ENCODE data around the gene SLC5A11. TPM values are rescaled to one million over a fixed set of nuclear protein-coding genes. Genes with fewer than 3 reads are reported as not detected.

The SLC5A11 gene
- total RNA-seq, 1 experiment from 2014 or later = 0.47 TPM

GRCh38 chr16:24931091-24931490 is 85.3 kb downstream of the SLC5A11 start:
- ChIA-PET RAD21 (ENCODE audit: low non-redundant PET in 1 of 2, low total read pairs in 2 of 2, uncharacterized antibody in 2 of 2, unreplicated experiment in 2 of 2) (no interaction called here), POLR2A (no interaction called here), CTCF (interaction anchor here (2.4 kb wide), 1 partner anchor 25 kb away, joined by 6 read pairs; no protein-coding TSS in a partner anchor)
- no peak overlapping the region for H3K27ac ChIP-seq (ENCODE audit: low read depth, low read length)
- no TSS peak for BruUV-seq (replicated peaks)
- H3K4me1 ChIP-seq (ENCODE audit: control insufficient read depth in 1 of 2, insufficient read depth in 2 of 2, low read length in 2 of 2) = no peaks in the 10 kb centered on the region
- no peak overlapping the region for H3K9ac ChIP-seq (ENCODE audit: low read length)
- intact Hi-C loops (cut with micrococcal nuclease) = no loop called here
- no peak overlapping the region for H2AFZ ChIP-seq (ENCODE audit: low read depth, low read length, poor library complexity, severe bottlenecking)
- H3K79me2 ChIP-seq (ENCODE audit: insufficient read depth, low read length) = no peaks in the 10 kb centered on the region
- peaks cover 7 to 10% of the 10 kb centered on the region in 2 experiments; a peak in 3 of 4 replicates for H3K36me3 ChIP-seq (ENCODE audit: control insufficient read depth in 1 of 2, insufficient read depth in 2 of 2, low read length in 2 of 2)
- no peaks in the 10 kb centered on the region for H4K20me1 ChIP-seq (ENCODE audit: insufficient read depth)
- no peaks in the 10 kb centered on the region for H3K9me3 ChIP-seq (ENCODE audit: control insufficient read depth in 1 of 2, insufficient read depth in 1 of 2, low read depth in 1 of 2, low read length in 2 of 2)
- TF ChIP-seq TCF7L2 (IDR thresholded peaks at IDR 0.05; ENCODE audit: borderline replicate concordance, extremely low read depth, insufficient read depth, insufficient read length) (no peak), CTCF (IDR thresholded peaks at IDR 0.05 in 2 of 3, conservative IDR thresholded peaks at IDR 0.05 in 1 of 3; ENCODE audit: borderline replicate concordance in 1 of 3, insufficient read depth in 1 of 3, low read depth in 2 of 3, low read length in 2 of 3) (no peak), ZFX (IDR thresholded peaks at IDR 0.05) (no peak), REST (IDR thresholded peaks at IDR 0.05; ENCODE audit: low read depth) (no peak), ZNF274 (IDR thresholded peaks at IDR 0.05; ENCODE audit: low read depth, low read length) (no peak)
- no peak overlapping the region for H3K4me2 ChIP-seq (ENCODE audit: low read length)
- ATAC-seq (no peak), DNase-seq (ENCODE audit: low read depth, low spot score) (no peak)
- H3K27me3 ChIP-seq (ENCODE audit: insufficient read depth, low read length) = no peaks in the 10 kb centered on the region
- H3K9me2 ChIP-seq (ENCODE audit: insufficient read depth) = no peaks in the 10 kb centered on the region
- no peak overlapping the region for H3K4me3 ChIP-seq (replicated peaks in 1 of 2; ENCODE audit: low read depth in 1 of 2, low read length in 2 of 2)

All from HCT116 (cell line).